HG02798 (cell line): Measurements from ENCODE around the gene NXPE3.

ENCODE experiments used
- ATAC-seq: cut with Tn5 transposase; IDR thresholded peaks from one replicate; pipeline ENCODE4 v1.9.1; 2021; ENCODE audit warnings: mild to moderate bottlenecking; ENCODE audit not compliant: unreplicated experiment, poor library complexity

The NXPE3 gene

GRCh38 chr3:101867996-101868395 is 89.0 kb downstream of the NXPE3 start:
- no peak for ATAC-seq

DNA sequence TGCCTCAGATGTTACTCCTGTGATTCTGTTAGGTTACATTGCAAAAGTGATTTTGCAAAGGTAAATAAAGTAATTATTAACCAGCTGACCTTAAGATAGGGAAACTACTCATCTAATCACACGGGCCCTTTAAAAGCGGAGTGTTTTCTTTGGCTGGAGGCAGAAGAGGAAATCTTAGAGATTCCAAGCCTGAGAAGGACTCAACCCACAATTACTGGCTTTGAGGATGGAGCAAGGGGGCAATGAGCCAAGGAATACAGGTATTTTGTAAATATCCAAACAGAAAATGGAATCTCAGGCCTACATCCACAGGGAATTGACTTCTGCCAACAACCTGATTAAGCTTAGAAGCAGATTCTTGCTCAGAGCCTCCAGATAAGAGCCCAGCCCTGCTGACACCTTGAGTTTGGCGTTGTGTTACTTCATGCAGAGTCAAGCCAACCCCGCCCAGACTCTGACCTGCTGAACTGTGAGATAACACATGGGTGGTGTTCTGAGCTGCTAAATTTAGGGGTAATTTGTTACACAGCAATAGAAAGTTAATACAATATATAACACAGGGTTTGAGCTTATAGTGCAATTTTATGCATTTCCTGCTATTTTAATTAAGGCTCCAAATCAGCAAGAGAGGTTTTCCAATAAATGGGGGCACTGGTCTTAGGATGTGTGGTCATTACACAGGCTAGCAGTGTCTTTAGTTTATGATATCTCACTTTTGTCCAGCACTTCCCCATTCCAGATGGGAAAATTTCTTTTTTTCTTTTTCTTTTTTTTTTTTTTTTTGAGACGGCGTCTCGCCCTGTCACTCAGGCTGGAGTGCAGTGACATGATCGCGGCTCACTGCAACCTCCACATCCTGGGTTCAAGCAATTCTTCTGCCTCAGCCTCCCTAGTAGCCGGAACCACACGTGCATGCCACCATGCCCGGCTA is 89.8 kb downstream of the NXPE3 start:
- no peak for ATAC-seq

GRCh38 chr3:101870138-101870537 is 91.1 kb downstream of the NXPE3 start:
- ATAC-seq: no peak

DNA sequence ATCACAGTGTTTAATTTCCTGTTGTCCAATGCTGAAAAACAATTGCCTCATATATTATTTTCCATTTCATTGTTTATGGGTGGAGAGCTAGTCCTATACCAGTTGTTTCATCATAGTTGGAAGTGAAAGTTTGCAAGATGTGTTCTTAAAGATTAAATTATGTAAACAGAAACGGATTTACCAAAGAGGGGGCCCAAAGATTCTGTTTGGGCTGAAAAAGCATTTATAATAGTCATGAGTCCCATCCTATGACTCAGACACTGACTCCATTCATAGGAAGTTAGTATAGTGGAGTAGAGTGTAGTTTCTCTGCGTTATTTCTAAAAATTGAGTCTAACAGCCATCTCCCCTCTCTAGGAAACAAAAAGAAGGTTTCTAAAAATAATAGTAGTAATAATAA is 94.6 kb downstream of the NXPE3 start:
- no peak for ATAC-seq

- no peak for ATAC-seq
These were observed 97.1 kb downstream of the NXPE3 start for GRCh38 chr3:101876142-101876541.
